HUES48 (cell line): ENCODE measurements around the gene TEAD4.

Experiments used
- H3K27ac ChIP-seq: one replicate; pipeline ENCODE4 v1.7.0; 2013; ENCODE audit warnings: low read depth, low read length, inconsistent platforms
- H3K27me3 ChIP-seq: 2 replicates; pipeline ENCODE4 v1.6.1; 2013; ENCODE audit warnings: mild to moderate bottlenecking, low read length; ENCODE audit not compliant: control insufficient read depth, insufficient read depth
- H3K36me3 ChIP-seq: 2 replicates; pipeline ENCODE4 v1.6.1; 2013; ENCODE audit warnings: low read length; ENCODE audit not compliant: control insufficient read depth, insufficient read depth
- H3K4me1 ChIP-seq: 2 replicates; pipeline ENCODE4 v1.6.1; 2013; ENCODE audit warnings: mild to moderate bottlenecking, low read length; ENCODE audit not compliant: control insufficient read depth, insufficient read depth
- H3K4me3 ChIP-seq: 2 replicates; pipeline ENCODE4 v1.5.1; 2013; ENCODE audit warnings: mild to moderate bottlenecking, low read depth, low read length
- H3K9ac ChIP-seq: 2 replicates; pipeline ENCODE4 v1.6.1; 2013; ENCODE audit warnings: mild to moderate bottlenecking, low read depth, low read length, moderate library complexity
- H3K9me3 ChIP-seq: 2 replicates; pipeline ENCODE4 v1.6.1; 2013; ENCODE audit warnings: low read length; ENCODE audit not compliant: control insufficient read depth, insufficient read depth

TEAD4 gene

DNA sequence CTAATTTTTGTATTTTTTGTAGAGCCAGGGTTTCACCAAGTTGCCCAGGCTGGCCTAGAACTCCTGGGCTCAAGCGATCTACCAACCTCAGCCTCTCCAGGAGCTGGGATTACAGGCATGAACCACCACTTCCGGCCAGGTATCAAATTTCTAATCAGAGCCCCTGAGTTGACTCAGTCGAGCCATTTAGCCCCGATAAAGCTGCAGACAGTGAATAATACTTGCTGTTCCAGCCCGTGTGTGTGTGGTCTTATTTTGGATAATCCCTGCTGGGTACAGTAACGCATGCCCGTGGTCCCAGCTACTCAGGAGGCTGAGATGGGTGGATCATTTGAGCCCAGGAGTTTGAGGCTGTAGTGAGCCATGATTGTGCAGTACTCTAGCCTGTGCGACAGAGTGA, 57.0 kb downstream of the TEAD4 start:
- Histone ChIP-seq H3K9ac (no peak overlapping the region), H3K4me3 (no peak overlapping the region), H3K9me3 (no peaks in the 10 kb centered on the region), H3K36me3 (peaks cover 81% of the 10 kb centered on the region), H3K4me1 (no peaks in the 10 kb centered on the region), H3K27me3 (no peaks in the 10 kb centered on the region), H3K27ac (no peak overlapping the region)

DNA sequence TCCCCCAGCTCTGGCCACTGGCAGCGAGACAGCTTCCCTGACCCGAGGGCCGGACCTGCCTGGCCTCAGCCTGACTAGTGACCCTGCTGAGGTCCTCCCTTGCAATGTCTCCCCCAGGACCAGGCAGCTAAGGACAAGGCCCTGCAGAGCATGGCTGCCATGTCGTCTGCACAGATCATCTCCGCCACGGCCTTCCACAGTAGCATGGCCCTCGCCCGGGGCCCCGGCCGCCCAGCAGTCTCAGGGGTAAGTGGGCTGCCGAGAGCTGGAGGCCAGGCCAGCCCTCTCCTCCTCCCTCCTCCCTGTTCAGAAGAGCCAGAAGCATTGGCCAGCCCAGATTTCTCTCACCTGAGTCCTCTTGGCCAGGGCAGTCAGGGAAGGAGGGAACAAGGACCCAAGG, 58.1 kb downstream of the TEAD4 start:
- Histone ChIP-seq H3K9me3 (no peaks in the 10 kb centered on the region), H3K4me1 (no peaks in the 10 kb centered on the region), H3K27me3 (no peaks in the 10 kb centered on the region), H3K9ac (no peak overlapping the region), H3K36me3 (peaks cover 84% of the 10 kb centered on the region), H3K27ac (no peak overlapping the region), H3K4me3 (no peak overlapping the region)

DNA sequence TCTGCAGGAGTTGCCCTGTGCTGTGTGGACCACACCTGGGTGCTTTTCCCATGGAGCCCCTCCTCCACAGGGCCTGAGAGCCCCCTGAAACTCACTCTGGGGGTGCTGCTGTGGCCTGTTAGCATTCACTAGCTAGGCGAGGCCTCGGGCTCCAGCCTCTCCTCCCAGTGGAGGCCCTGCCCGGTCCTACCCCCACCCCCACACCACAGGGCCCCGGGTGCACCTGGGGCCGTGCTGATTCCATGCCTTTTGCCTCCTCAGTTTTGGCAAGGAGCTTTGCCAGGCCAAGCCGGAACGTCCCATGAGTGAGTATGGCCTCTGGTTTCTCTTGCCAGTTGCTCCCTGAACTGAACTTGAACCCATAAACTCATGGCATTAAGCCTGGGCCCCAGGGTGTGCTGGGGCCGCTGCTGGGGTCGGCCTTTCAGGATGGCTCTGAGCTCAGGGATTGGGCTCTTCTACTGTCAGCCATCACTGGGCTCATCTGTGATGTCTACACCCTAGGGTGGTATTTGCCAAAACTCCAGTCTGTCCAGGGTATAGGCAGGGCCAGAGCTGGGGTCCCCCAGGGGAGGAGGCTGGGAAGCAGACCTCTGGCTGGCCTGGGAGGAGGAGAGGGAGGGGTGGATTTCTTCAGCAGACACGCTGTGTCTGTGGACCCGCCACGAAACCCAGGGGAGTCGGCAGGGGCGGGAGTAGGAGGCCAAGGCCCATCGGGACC, 59.2 kb downstream of the TEAD4 start:
- Histone ChIP-seq H3K27me3 (no peaks in the 10 kb centered on the region), H3K27ac (no peak overlapping the region)

DNA sequence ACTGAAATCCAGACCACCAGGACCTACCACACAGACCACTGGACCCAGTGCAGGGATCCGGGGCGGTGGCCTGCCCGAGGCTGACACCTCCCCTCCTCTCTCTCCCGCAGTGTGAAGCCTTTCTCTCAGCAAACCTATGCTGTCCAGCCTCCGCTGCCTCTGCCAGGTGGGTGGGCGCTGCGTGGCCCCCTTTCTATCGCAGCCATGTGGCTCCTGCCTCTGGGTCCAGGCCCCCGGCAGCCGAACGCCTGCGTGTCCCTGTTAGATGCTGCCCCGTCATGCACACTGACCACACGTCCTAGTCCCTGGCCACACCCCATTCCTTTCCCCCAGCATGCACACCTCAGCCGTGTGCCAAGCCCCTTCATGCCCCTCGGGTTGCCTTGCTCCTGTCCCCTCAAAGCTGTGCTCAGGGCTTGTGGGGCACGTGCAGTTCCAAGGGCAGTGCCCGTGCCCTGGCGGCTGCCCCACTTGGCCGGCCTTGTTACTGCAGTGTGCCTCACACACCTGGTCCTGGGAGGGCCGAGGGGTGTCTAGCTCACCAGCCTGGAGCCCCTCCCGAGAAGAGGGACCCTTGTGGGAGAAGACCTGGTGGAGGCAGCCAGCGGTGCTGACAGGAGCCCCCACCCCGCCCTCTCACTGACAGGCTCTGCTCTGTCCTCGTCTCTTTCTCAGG, 59.9 kb downstream of the TEAD4 start:
- Histone ChIP-seq H3K27ac (no peak overlapping the region), H3K4me3 (no peak overlapping the region), H3K36me3 (peaks cover 84% of the 10 kb centered on the region), H3K4me1 (no peaks in the 10 kb centered on the region), H3K27me3 (no peaks in the 10 kb centered on the region), H3K9me3 (no peaks in the 10 kb centered on the region), H3K9ac (no peak overlapping the region)

More for the DNA sequence above, 59.2 kb downstream of the TEAD4 start:
- no peaks in the 10 kb centered on the region for H3K9me3 ChIP-seq
- H3K9ac ChIP-seq = no peak overlapping the region
- peaks cover 88% of the 10 kb centered on the region for H3K36me3 ChIP-seq
- no peak overlapping the region for H3K4me3 ChIP-seq
- no peaks in the 10 kb centered on the region for H3K4me1 ChIP-seq

DNA sequence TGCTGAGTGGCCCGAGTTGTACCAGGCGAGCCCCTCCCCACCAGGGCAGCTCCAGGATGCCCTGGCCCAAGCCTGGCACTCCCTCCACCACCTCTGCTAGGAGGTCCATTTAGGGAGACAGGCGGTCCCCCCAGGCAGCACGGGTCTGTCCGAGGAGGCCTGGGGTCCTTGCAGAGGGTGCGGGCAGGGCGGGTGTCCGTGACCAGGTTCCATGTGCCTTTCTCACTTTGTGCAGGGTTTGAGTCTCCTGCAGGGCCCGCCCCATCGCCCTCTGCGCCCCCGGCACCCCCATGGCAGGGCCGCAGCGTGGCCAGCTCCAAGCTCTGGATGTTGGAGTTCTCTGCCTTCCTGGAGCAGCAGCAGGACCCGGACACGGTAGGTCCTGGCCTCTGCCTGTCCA, 61.2 kb downstream of the TEAD4 start:
- no peaks in the 10 kb centered on the region for H3K9me3 ChIP-seq
- H3K4me1 ChIP-seq = no peaks in the 10 kb centered on the region
- H3K9ac ChIP-seq = no peak overlapping the region
- H3K36me3 ChIP-seq = peaks cover 85% of the 10 kb centered on the region
- H3K4me3 ChIP-seq = no peak overlapping the region
- H3K27me3 ChIP-seq = no peaks in the 10 kb centered on the region
- H3K27ac ChIP-seq = no peak overlapping the region

DNA sequence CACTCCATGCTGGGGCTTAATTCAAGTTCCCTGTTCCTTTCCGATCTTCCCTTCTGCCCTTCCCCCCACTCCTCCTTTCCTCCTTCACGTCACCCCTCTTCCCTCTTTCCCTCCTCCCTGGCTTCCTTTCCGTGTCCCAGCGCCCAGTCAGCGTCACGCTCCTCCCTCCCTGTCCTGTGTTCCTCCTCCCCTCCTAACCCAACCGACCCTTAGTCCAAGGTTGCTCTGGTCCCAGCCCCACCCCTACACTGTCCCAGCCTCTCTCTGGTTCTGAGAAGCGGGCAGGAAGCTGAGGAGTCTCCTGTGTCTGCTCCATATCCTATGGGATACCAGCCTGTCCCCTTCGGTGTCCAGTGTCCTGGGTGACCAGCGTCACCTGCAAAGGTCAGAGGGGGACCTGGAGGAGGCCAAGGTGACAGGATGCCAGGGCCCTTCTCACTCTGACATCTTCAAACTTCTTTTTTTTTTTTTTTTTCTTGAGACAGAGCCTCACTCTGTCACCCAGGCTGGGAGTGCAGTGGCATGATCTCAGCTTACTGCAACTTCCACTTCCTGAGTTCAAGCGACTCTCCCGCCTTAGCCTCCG, 61.7 kb downstream of the TEAD4 start:
- Histone ChIP-seq H3K27me3 (no peaks in the 10 kb centered on the region), H3K4me1 (no peaks in the 10 kb centered on the region), H3K36me3 (peaks cover 84% of the 10 kb centered on the region), H3K27ac (no peak overlapping the region), H3K4me3 (no peak overlapping the region), H3K9ac (no peak overlapping the region), H3K9me3 (no peaks in the 10 kb centered on the region)

DNA sequence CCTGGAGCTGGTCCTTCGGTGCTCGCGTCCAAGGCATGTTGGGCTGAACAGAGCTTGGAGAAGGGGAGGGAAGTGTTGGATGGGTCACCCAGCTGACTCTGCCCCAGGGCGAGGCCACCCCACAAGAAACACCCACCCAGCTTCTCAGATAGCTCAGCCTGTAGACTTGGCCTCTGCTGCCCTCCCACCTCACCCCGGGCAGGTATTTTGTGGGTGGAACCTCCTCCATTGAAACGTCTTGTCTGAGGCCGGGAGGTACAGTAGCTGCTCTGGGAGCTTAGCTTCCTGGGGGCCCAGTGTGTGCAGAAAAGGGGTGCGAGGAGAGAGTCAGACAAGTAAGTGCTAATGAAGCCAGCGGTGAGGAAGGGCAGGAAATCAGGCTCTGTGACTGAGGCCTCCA, 63.2 kb downstream of the TEAD4 start:
- peaks cover 85% of the 10 kb centered on the region for H3K36me3 ChIP-seq
- no peaks in the 10 kb centered on the region for H3K9me3 ChIP-seq
- no peak overlapping the region for H3K4me3 ChIP-seq
- no peaks in the 10 kb centered on the region for H3K27me3 ChIP-seq
- no peak overlapping the region for H3K9ac ChIP-seq
- H3K27ac ChIP-seq = no peak overlapping the region
- no peaks in the 10 kb centered on the region for H3K4me1 ChIP-seq

DNA sequence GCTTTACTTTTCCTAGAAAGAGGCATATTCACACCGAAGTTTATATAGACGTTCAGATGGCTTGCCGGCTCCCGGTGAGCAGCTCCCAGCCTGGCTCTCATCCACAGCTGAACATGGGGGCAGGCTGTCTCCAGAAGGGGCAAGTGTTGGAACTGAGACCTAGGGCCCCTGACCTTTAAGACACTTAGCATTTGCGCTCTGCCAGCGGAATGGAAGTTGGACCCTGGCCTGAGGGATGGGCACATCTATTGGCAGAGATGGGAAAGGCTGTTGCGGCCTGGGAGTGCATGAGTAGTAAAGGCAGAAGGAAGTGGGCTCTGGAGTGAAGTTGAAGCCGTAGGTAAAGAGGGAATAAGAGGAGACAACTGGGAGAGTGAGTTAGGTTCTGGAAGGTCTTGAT, 63.8 kb downstream of the TEAD4 start:
- Histone ChIP-seq H3K27me3 (no peaks in the 10 kb centered on the region), H3K36me3 (peaks cover 85% of the 10 kb centered on the region), H3K9me3 (no peaks in the 10 kb centered on the region), H3K9ac (no peak overlapping the region), H3K4me1 (no peaks in the 10 kb centered on the region), H3K27ac (no peak overlapping the region), H3K4me3 (no peak overlapping the region)

DNA sequence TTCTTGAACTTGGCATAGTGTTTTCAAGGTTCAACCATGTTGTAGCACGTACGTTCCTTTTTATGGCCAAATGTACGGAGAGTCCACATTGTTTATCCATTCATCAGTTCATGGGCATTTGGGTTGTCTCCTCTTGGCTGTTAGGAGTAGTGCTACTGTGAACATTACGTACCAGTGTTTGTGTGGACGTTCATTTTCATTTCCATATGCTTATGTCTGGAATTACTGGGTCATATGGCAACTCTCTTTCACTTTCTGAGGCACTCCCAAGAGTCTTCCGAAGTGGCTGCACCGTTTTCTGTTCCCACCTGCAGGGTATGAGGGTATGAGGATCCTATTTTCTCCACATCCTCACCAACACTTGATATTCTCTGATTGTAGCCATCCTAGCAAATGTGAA, 68.9 kb downstream of the TEAD4 start:
- Histone ChIP-seq H3K27ac (no peak overlapping the region), H3K4me3 (no peak overlapping the region), H3K9me3 (no peaks in the 10 kb centered on the region), H3K27me3 (no peaks in the 10 kb centered on the region), H3K36me3 (peaks cover 82% of the 10 kb centered on the region), H3K9ac (no peak overlapping the region), H3K4me1 (no peaks in the 10 kb centered on the region)

DNA sequence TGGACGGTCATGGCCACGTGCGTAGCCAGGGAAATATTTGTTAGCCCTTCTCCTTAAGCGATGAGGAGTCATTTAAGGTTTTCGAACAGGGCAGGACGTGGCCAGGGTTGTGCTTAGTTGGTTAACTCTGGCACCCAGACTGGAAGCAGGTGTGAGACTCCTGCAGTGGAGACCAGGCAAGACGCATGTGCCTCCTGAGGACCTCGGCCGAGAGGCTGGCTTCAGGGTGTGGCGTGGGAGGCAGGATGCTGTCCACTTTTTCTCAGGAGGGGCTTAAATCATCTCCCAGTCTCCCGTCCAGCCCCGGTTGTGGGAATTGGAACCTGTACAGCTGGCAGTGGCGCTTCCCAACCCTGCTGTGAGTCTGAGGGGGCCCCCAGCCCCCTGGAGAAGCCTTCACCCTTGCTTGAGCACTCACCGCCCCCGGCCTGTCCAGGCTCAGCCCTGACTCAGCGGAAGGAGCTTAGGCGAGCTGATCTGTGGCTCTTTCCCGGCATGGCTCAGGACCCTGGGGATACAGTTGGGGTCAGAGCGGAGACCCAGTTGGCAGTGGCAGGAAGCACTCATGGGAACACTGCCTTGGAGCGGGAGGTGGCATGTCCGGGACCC, 71.7 kb downstream of the TEAD4 start:
- H3K9me3 ChIP-seq = no peaks in the 10 kb centered on the region
- H3K4me1 ChIP-seq = 0 out of 2 replicates have a peak, but pooled peaks cover 2% of the 10 kb centered on the region
- H3K36me3 ChIP-seq = peaks cover 78% of the 10 kb centered on the region
- H3K27me3 ChIP-seq = no peaks in the 10 kb centered on the region
- H3K4me3 ChIP-seq = no peak overlapping the region
- H3K27ac ChIP-seq = no peak overlapping the region
- H3K9ac ChIP-seq = no peak overlapping the region

DNA sequence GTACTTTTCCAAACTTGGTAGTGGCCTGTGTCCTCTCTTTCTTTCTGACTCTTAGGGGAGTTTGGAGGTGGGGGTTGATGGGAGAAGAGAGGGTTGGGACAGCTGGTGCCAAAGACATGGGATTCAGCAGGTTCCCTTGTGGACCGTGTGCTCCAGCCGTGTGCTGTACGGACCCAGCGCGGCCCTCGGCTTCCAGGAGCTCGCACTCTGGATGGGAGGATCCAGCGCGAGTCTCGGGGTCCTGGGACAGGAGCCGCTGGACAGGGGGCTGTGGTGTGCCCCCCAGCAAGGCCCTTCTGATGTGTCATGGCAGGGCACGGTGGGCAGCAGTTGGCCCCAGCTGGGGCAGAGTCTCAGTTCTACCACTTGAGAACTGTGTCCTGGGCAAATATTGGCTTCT, 73.0 kb downstream of the TEAD4 start:
- no peak overlapping the region for H3K27ac ChIP-seq
- no peak overlapping the region for H3K9ac ChIP-seq
- 0 out of 2 replicates have a peak, but pooled peaks cover 4% of the 10 kb centered on the region for H3K4me1 ChIP-seq
- H3K9me3 ChIP-seq = no peaks in the 10 kb centered on the region
- no peaks in the 10 kb centered on the region for H3K27me3 ChIP-seq
- no peak overlapping the region for H3K4me3 ChIP-seq
- peaks cover 76% of the 10 kb centered on the region for H3K36me3 ChIP-seq
